ENCODE measurements around the gene SLC38A6.
"Not testable (repeated sequence)": the region's sequence is repeated elsewhere in the genome, so short reads cannot be mapped to it uniquely, and the experiment has no call there.

The SLC38A6 gene

GRCh38 chr14:61051051-61051450, 70.0 kb downstream of the SLC38A6 start:
- DNase-seq (ENCODE audit: low read depth in 3 of 3, low spot score in 1 of 3), result no peak

GRCh38 chr14:61051621-61052020, 70.6 kb downstream of the SLC38A6 start:
- no peak for DNase-seq (ENCODE audit: low read depth in 3 of 3, low spot score in 1 of 3)

- no peak for DNase-seq (ENCODE audit: low read depth in 3 of 3, low spot score in 1 of 3)
These were observed 82.4 kb downstream of the SLC38A6 start for GRCh38 chr14:61063461-61063860.

- no peak for DNase-seq (ENCODE audit: low read depth in 3 of 3, low spot score in 1 of 3)
These were observed 83.2 kb downstream of the SLC38A6 start for GRCh38 chr14:61064210-61064609.

- DNase-seq (ENCODE audit: low read depth in 3 of 3, low spot score in 1 of 3), result no peak
These were observed 83.8 kb downstream of the SLC38A6 start for GRCh38 chr14:61064856-61065255.

GRCh38 chr14:61065656-61066055, 84.6 kb downstream of the SLC38A6 start:
- no peak for DNase-seq (ENCODE audit: low read depth in 3 of 3, low spot score in 1 of 3)

GRCh38 chr14:61072442-61072841, 91.4 kb downstream of the SLC38A6 start:
- not testable (repeated sequence) for DNase-seq (ENCODE audit: low read depth in 3 of 3, low spot score in 1 of 3)

GRCh38 chr14:61074852-61075251, 93.8 kb downstream of the SLC38A6 start:
- DNase-seq (ENCODE audit: low read depth in 3 of 3, low spot score in 1 of 3), result no peak

GRCh38 chr14:61076556-61076955, 95.5 kb downstream of the SLC38A6 start:
- no peak for DNase-seq (ENCODE audit: low read depth in 3 of 3, low spot score in 1 of 3)

GRCh38 chr14:61077437-61077836, 96.4 kb downstream of the SLC38A6 start:
- DNase-seq (ENCODE audit: low read depth in 3 of 3, low spot score in 1 of 3), result no peak

- DNase-seq (ENCODE audit: low read depth in 3 of 3, low spot score in 1 of 3), result no peak
These were observed 97.1 kb downstream of the SLC38A6 start for GRCh38 chr14:61077951-61078720.

- DNase-seq (ENCODE audit: low read depth in 3 of 3, low spot score in 1 of 3), result no peak
These were observed 99.6 kb downstream of the SLC38A6 start for GRCh38 chr14:61080591-61081010.

- no peak for DNase-seq (ENCODE audit: low read depth in 3 of 3, low spot score in 1 of 3)
These were observed 107.0 kb downstream of the SLC38A6 start for GRCh38 chr14:61088081-61088480.

GRCh38 chr14:61089126-61089750, 108.2 kb downstream of the SLC38A6 start:
- DNase-seq (ENCODE audit: low read depth in 3 of 3, low spot score in 1 of 3), result no peak

GRCh38 chr14:61090432-61091216, 109.6 kb downstream of the SLC38A6 start:
- no peak for DNase-seq (ENCODE audit: low read depth in 3 of 3, low spot score in 1 of 3)

- DNase-seq (ENCODE audit: low read depth in 3 of 3, low spot score in 1 of 3), result no peak
These were observed 110.7 kb downstream of the SLC38A6 start for GRCh38 chr14:61091657-61092273.

- DNase-seq (ENCODE audit: low read depth in 3 of 3, low spot score in 1 of 3), result not testable (repeated sequence)
These were observed 117.1 kb downstream of the SLC38A6 start for GRCh38 chr14:61098096-61098495.

- no peak for DNase-seq (ENCODE audit: low read depth in 3 of 3, low spot score in 1 of 3)
These were observed 117.7 kb downstream of the SLC38A6 start for GRCh38 chr14:61098721-61099120.

GRCh38 chr14:61099216-61099835, 118.3 kb downstream of the SLC38A6 start:
- no peak for DNase-seq (ENCODE audit: low read depth in 3 of 3, low spot score in 1 of 3)

- DNase-seq (ENCODE audit: low read depth in 3 of 3, low spot score in 1 of 3), result no peak
These were observed 120.9 kb downstream of the SLC38A6 start for GRCh38 chr14:61101803-61102548.
